SK-N-SH (cell line): ENCODE results near the gene SLC16A13. TPM values are rescaled to one million over a fixed set of nuclear protein-coding genes. Genes with fewer than 3 reads are reported as not detected.
A peak's percentile ranks its signal among the peaks of the same experiment; 100 is the strongest.

Source experiments
- CTCF ChIA-PET: fragments of 300-600, 350-600 bp; formaldehyde crosslinking; extraction: SDS; loops from one replicate; lab custom pipeline; 2021; lab: Yijun Ruan, JAX
- POLR2A ChIA-PET: fragments of 350-600 bp; sonication (Branson Sonifier 250); formaldehyde crosslinking; extraction: SDS; loops from one replicate; lab custom pipeline; 2020; ENCODE audit warnings: antibody characterized with exemption, inconsistent platforms; lab: Yijun Ruan, JAX
- DNase-seq: peaks from one replicate; pipeline ENCODE4 v3.0.0; 2012
- H2AFZ ChIP-seq: fragments of 200-600 bp; sonication (generic); 2 replicates; pipeline ENCODE4 v1.8.1; 2016; ENCODE audit warnings: antibody characterized with exemption, mild to moderate bottlenecking, low read depth
- H3F3A ChIP-seq: fragments of 200-600 bp; sonication (generic); replicated peaks from 2 replicates; pipeline ENCODE3; 2016; ENCODE audit warnings: antibody characterized with exemption, mild to moderate bottlenecking; ENCODE audit not compliant: insufficient read depth
- H3K27ac ChIP-seq, 2 experiments: fragments of 200-500 bp in 1 of 2; fragments of 200-600 bp in 1 of 2; sonication (Bioruptor generic) in 1 of 2; sonication (generic), shearing (Covaris generic) in 1 of 2; 2 replicates each; pipeline versions ENCODE4 v1.5.1 to v1.6.1; 2014 to 2016; ENCODE audit warnings: low read depth in 2 of 2, inconsistent platforms in 1 of 2, low read length in 1 of 2, mild to moderate bottlenecking in 1 of 2, mixed read lengths in 1 of 2
- H3K27me3 ChIP-seq: fragments of 200-600 bp; sonication (generic), shearing (Covaris generic); 2 replicates; pipeline ENCODE4 v1.6.1; 2016; ENCODE audit warnings: mixed run types; ENCODE audit not compliant: insufficient read depth
- H3K36me3 ChIP-seq, 2 experiments: fragments of 200-500 bp in 1 of 2; fragments of 200-600 bp in 1 of 2; sonication (Bioruptor generic) in 1 of 2; sonication (generic) in 1 of 2; replicated peaks in 1 of 2; 2 replicates each; pipeline versions ENCODE3 to v1.5.1; 2014 to 2016; ENCODE audit warnings: low read length in 1 of 2, mild to moderate bottlenecking in 1 of 2; ENCODE audit not compliant: insufficient read depth in 2 of 2, control insufficient read depth in 1 of 2
- H3K4me1 ChIP-seq, 2 experiments: fragments of 200-500 bp in 1 of 2; fragments of 200-600 bp in 1 of 2; sonication (Bioruptor generic) in 1 of 2; sonication (generic), shearing (Covaris generic) in 1 of 2; 2 replicates each; pipeline versions ENCODE4 v1.5.1 to v1.6.1; 2014 to 2016; ENCODE audit warnings: low read depth in 1 of 2, low read length in 1 of 2, mixed run types in 1 of 2; ENCODE audit not compliant: insufficient read depth in 2 of 2, control insufficient read depth in 1 of 2
- H3K4me2 ChIP-seq: fragments of 200-600 bp; sonication (generic), shearing (Covaris generic); 2 replicates; pipeline ENCODE4 v1.6.1; 2017; ENCODE audit warnings: mixed run types
- H3K4me3 ChIP-seq, 2 experiments: fragments of 200-500 bp in 1 of 2; fragments of 200-600 bp in 1 of 2; sonication (Bioruptor generic) in 1 of 2; sonication (generic), shearing (Covaris generic) in 1 of 2; 2 replicates each; pipeline versions ENCODE4 v1.5.1 to v1.8.1; 2014 to 2016; ENCODE audit warnings: low read depth in 2 of 2, inconsistent platforms in 1 of 2, low read length in 1 of 2, mild to moderate bottlenecking in 1 of 2, mixed read lengths in 1 of 2, moderate library complexity in 1 of 2
- H3K79me2 ChIP-seq: fragments of 200-600 bp; sonication (generic); 2 replicates; pipeline ENCODE4 v1.8.1; 2017; ENCODE audit warnings: mild to moderate bottlenecking; ENCODE audit not compliant: insufficient read depth
- H3K9ac ChIP-seq: fragments of 200-600 bp; sonication (generic); 2 replicates; pipeline ENCODE4 v1.6.1; 2017; ENCODE audit warnings: mixed run types
- H3K9me2 ChIP-seq: fragments of 200-600 bp; sonication (generic); 2 replicates; pipeline ENCODE4 v1.6.1; 2017; ENCODE audit warnings: mixed run types
- H3K9me3 ChIP-seq: fragments of 200-600 bp; sonication (generic); 2 replicates; pipeline ENCODE4 v1.6.1; 2017; ENCODE audit warnings: mixed run types, mild to moderate bottlenecking, moderate library complexity
- H4K20me1 ChIP-seq: fragments of 200-600 bp; sonication (generic); 2 replicates; pipeline ENCODE4 v1.6.1; 2017; ENCODE audit warnings: mild to moderate bottlenecking, mixed run types; ENCODE audit not compliant: insufficient read depth
- ELF1 ChIP-seq: IDR thresholded peaks from 2 replicates; pipeline ENCODE4 v1.4.0; 2012
- FOSL2 ChIP-seq: IDR thresholded peaks from 2 replicates; pipeline ENCODE4 v1.4.0; 2012; ENCODE audit warnings: low read depth, mild to moderate bottlenecking, moderate library complexity, borderline replicate concordance
- GABPA ChIP-seq: IDR thresholded peaks from 2 replicates; pipeline ENCODE4 v1.4.0; 2012; ENCODE audit warnings: low read depth, mild to moderate bottlenecking
- NRF1 ChIP-seq: IDR thresholded peaks from 2 replicates; pipeline ENCODE4 v1.6.1; 2012; ENCODE audit warnings: low read depth, mild to moderate bottlenecking, low read length
- RAD21 ChIP-seq: IDR thresholded peaks from 2 replicates; pipeline ENCODE4 v1.6.1; 2012; ENCODE audit warnings: mild to moderate bottlenecking, low read length
- TAF1 ChIP-seq: IDR thresholded peaks from 2 replicates; pipeline ENCODE4 v1.6.1; 2012; ENCODE audit warnings: low read depth, mild to moderate bottlenecking, low read length, moderate library complexity, borderline replicate concordance
- WGBS: methylation state at CpG from one replicate; pipeline ENCODE4 v1.1.6; 2017; ENCODE audit warnings: low lambda C conversion rate; 5-methylcytosine and 5-hydroxymethylcytosine counted together
- polyA plus RNA-seq, 3 experiments: library from polyadenylated mRNA; depleted of rRNA; stranded (reverse); fragments of >200 nt; gene quantifications; 2 replicates each; pipeline ENCODE4 v1.2.3, GENCODE V29; 2012
- TF ChIP-seq, protein P1 (sequence below): fragments of 150-350 bp; IDR thresholded peaks from 2 replicates; pipeline ENCODE4 v1.6.1; 2017; ENCODE audit warnings: antibody characterized with exemption, low read length, low read depth, borderline replicate concordance
- TF ChIP-seq, protein P2 (sequence below): IDR thresholded peaks from 2 replicates; pipeline ENCODE4 v1.4.0; 2012; ENCODE audit warnings: low read depth

The SLC16A13 gene
- polyA plus RNA-seq, 1 of the 3 experiments (the other 2 are of a cell fraction), result 3.9 TPM

DNA sequence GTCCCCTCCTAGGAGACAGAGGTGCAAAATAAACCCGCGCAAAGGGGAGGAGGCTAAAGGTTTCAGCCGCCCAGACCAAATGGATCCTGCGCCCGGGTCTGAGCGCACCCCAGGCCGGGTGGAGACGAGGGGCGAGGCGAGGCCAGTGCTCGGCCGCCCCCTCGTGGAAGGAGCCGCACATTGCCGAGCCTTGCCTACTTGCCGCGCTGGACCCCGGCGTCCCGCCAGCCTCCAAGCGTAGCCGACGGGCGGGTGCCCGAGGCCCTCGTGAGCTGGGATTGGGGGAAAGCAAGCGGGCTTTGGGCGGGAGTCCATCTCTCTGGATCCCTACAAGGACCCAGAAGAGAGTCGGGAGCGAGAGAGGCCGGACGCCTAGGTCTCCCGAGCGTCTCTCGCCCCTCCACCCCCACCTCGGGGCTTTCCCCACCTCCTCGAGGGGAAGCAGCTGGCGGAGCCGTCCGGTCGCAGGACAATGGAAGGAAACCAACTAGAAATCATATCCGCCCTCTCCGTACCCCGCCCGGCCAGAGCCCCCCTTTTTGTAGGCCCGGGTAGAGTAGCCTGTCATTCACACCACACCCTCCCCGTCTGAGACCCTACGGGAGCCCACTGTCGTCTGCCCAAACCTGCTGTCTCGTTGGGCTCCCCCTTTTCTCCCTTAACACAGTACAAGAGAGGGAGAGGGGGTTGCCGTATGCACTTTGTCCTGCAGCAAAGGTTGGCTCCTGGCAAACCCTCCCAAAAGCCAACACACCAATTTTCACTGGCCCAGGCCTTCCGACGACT is 13.6 kb upstream of the SLC16A13 start (continued):
- TF ChIP-seq, protein P1, sequence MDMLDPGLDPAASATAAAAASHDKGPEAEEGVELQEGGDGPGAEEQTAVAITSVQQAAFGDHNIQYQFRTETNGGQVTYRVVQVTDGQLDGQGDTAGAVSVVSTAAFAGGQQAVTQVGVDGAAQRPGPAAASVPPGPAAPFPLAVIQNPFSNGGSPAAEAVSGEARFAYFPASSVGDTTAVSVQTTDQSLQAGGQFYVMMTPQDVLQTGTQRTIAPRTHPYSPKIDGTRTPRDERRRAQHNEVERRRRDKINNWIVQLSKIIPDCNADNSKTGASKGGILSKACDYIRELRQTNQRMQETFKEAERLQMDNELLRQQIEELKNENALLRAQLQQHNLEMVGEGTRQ, result no peak
- TF ChIP-seq, all 33 proteins: peak for 4

DNA sequence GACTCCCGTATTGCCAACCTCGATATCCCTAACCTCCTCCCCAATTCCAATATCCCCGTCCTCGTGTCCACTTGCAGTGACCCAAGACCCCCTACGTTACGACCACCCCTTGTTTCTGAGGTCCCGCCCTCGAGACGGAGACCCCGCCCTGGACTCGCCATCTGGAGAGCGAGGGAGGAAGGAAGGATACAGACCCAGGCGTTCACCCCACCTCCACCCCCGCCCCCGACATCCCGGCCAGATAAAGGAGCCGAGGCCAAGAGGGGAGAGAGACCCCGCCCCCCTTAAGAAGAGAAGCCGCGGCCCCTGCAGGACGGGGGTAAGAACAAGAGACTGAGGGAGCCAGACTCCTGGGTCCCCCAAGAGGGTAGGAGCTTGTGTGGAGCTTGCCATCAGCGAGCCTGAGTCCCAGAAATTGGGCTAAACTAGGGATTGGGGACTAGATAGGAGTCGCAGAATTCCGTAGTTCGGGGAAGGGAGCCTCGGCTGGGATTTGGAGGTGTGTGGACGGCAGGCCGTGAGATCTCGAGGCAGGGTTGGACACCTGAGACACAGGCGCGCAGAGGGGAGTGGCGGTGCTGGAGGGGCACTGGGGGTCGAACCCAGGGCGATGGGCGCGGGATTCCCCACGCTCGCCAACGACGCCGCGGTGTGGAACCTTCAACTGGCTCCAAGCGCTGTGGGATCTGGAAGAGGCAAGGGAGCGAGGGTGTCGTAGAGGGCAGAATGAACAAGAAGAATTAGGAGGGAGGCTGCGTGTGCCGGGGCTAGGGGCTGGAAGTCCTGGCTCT is 12.8 kb upstream of the SLC16A13 start, which contains the start of gene BCL6B:
Gene BCL6B, plus strand, starts transcription at position 270 of the 791 bp plus-strand sequence. CDS start 622 bp downstream, outside the sequence.
- H3K27ac ChIP-seq, result no peak within 1 kb of the TSS

DNA sequence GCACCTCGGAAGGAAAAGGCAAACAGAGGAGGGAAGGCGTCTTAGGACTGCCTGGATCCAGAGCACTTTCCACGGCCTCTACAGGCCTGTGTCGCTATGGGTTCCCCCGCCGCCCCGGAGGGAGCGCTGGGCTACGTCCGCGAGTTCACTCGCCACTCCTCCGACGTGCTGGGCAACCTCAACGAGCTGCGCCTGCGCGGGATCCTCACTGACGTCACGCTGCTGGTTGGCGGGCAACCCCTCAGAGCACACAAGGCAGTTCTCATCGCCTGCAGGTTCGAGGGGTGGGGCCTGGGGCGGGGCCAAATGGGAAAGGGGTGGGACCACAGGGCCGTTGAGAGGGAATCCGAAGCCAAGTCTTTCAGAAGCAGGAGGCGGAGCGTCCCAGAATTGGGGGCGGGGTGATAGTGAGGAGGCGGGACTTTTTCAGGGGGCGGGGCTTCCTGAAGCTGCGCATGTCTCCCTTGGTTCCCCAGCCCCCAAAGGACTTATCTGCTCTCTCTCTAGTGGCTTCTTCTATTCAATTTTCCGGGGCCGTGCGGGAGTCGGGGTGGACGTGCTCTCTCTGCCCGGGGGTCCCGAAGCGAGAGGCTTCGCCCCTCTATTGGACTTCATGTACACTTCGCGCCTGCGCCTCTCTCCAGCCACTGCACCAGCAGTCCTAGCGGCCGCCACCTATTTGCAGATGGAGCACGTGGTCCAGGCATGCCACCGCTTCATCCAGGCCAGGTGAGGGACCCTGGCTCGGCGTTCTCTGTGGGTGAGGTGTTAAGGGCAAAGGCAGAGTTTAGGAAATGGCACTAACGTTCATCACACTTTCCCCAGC is 12.0 kb upstream of the SLC16A13 start:
- Histone ChIP-seq H4K20me1 (no peaks in the 10 kb centered on the region), H3K27me3 (no peaks in the 10 kb centered on the region), H3K4me3 (peak overlapping the region in 1 of 2 experiments; percentile 24; a peak in 1 of 4 replicates), H3K27ac (no peak overlapping the region), H3K4me2 (no peak overlapping the region), H3F3A (peaks cover 15% of the 10 kb centered on the region), H3K9me3 (no peaks in the 10 kb centered on the region), H3K4me1 (peaks cover 5 to 26% of the 10 kb centered on the region in 2 experiments; a peak in 2 of 4 replicates), H3K79me2 (no peaks in the 10 kb centered on the region), H3K9me2 (no peaks in the 10 kb centered on the region), H3K9ac (no peak overlapping the region), H2AFZ (peak overlapping the region; percentile 57; the same call in 1 of the 2 replicates), H3K36me3 (no peaks in the 10 kb centered on the region)
- WGBS, result 27% methylated on average over 35 of the region's 51 CpGs
- TF ChIP-seq NRF1 (peak; percentile 82), RAD21 (no peak), ELF1 (no peak), TAF1 (no peak)
- TF ChIP-seq, protein P2, sequence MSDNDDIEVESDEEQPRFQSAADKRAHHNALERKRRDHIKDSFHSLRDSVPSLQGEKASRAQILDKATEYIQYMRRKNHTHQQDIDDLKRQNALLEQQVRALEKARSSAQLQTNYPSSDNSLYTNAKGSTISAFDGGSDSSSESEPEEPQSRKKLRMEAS, result no peak
- peak; percentile 95 for DNase-seq
- ChIA-PET CTCF (interaction anchor here (1.2 to 8.6 kb wide), 5 partner anchors 9 to 113 kb away, joined by 3 to 64 read pairs (median 5); a partner anchor contains a TSS), POLR2A (interaction anchor here (2.0 kb wide), 1 partner anchor 12 kb away, joined by 8 read pairs; the partner anchor contains the start of gene SLC16A13)

More for the DNA sequence above, 12.8 kb upstream of the SLC16A13 start, which contains the start of gene BCL6B:
- no peaks in the 10 kb centered on the region for H3K36me3 ChIP-seq
- no peaks in the 10 kb centered on the region for H3K9me2 ChIP-seq
- H3K79me2 ChIP-seq, result no peaks in the 10 kb centered on the region
- H3K9ac ChIP-seq, result no peak within 1 kb of the TSS
- CTCF ChIA-PET, result interaction anchor here (0.6 to 8.6 kb wide), 10 partner anchors 8 to 1199 kb away, joined by 3 to 64 read pairs (median 8); a partner anchor contains a TSS
- no peaks in the 10 kb centered on the region for H3K9me3 ChIP-seq
- TF ChIP-seq FOSL2 (no peak), GABPA (no peak), ELF1 (no peak)
- TF ChIP-seq, protein P2, result no peak
- TF ChIP-seq, all 33 proteins: peak for 0
- H3K4me1 ChIP-seq, result peaks cover 5 to 30% of the 10 kb centered on the region in 2 experiments; a peak in 2 of 4 replicates
- peaks cover 15% of the 10 kb centered on the region for H3F3A ChIP-seq
- H3K4me2 ChIP-seq, result peak within 1 kb of the TSS; percentile 52; the same call in 1 of the 2 replicates
- no peaks in the 10 kb centered on the region for H4K20me1 ChIP-seq
- no peaks in the 10 kb centered on the region for H3K27me3 ChIP-seq
- DNase-seq, result no peak
- H2AFZ ChIP-seq, result peak within 1 kb of the TSS; percentile 94; the same call in 1 of the 2 replicates
- H3K4me3 ChIP-seq, result peak within 1 kb of the TSS; percentile 24 to 47; a peak in 2 of 4 replicates
- POLR2A ChIA-PET, result interaction anchor here (2.0 kb wide), 1 partner anchor 12 kb away, joined by 8 read pairs; the partner anchor contains the start of gene SLC16A13
- 54% methylated on average over 47 of the region's 47 CpGs for WGBS
